Stimulated activated CD4-positive, alpha-beta T cell treated with anti-CD3 and anti-CD28 coated beads, TNF-alpha, amount 100 ng/mL, for 1 hour (primary cell): ENCODE results near the gene TAF11L2.
"Not testable (repeated sequence)": the region's sequence is repeated elsewhere in the genome, so short reads cannot be mapped to it uniquely, and the experiment has no call there.

ENCODE experiments used
- DNase-seq, 3 donors: peaks; one replicate each; pipeline ENCODE4 v3.0.0-alpha.2; 2020; ENCODE audit warnings: low read depth in 3 of 3, low spot score in 1 of 3

Gene TAF11L2

GRCh38 chr5:17497931-17498330 lies at the start of gene TAF11L2:
TAF11L2 (plus strand) TSS chr5:17498231.
- DNase-seq = not testable (repeated sequence)

- DNase-seq = no peak
Observed at GRCh38 chr5:17448877-17449276, 49.2 kb upstream of the TAF11L2 start.

- DNase-seq = no peak
Observed at GRCh38 chr5:17452936-17453335, 45.1 kb upstream of the TAF11L2 start.

- no peak for DNase-seq
Observed at GRCh38 chr5:17455942-17456341, 42.1 kb upstream of the TAF11L2 start.

- DNase-seq = no peak
Observed at GRCh38 chr5:17461793-17462192, 36.2 kb upstream of the TAF11L2 start.

GRCh38 chr5:17463653-17464052 lies 34.4 kb upstream of the TAF11L2 start:
- no peak for DNase-seq

GRCh38 chr5:17470064-17470463 lies 28.0 kb upstream of the TAF11L2 start:
- no peak for DNase-seq

GRCh38 chr5:17475064-17475463 lies 23.0 kb upstream of the TAF11L2 start:
- DNase-seq = not testable (repeated sequence)

GRCh38 chr5:17477043-17477442 lies 21.0 kb upstream of the TAF11L2 start:
- no peak for DNase-seq

- DNase-seq = no peak
Observed at GRCh38 chr5:17477573-17478265, 20.3 kb upstream of the TAF11L2 start.

GRCh38 chr5:17481378-17481777 lies 16.7 kb upstream of the TAF11L2 start:
- no peak for DNase-seq

- no peak for DNase-seq
Observed at GRCh38 chr5:17482790-17483189, 15.2 kb upstream of the TAF11L2 start.

GRCh38 chr5:17486464-17487173 lies 11.4 kb upstream of the TAF11L2 start:
- not testable (repeated sequence) for DNase-seq

- DNase-seq = no peak
Observed at GRCh38 chr5:17487174-17487512, 10.9 kb upstream of the TAF11L2 start.

GRCh38 chr5:17491257-17491656 lies 6.8 kb upstream of the TAF11L2 start:
- not testable (repeated sequence) for DNase-seq

GRCh38 chr5:17492770-17493169 lies 5.3 kb upstream of the TAF11L2 start:
- DNase-seq = no peak

GRCh38 chr5:17497446-17497845 lies 585 bp upstream of the TAF11L2 start:
- no peak for DNase-seq

GRCh38 chr5:17511775-17512325 lies 13.8 kb downstream of the TAF11L2 start:
- no peak for DNase-seq

GRCh38 chr5:17517526-17517925 lies 19.5 kb downstream of the TAF11L2 start:
- not testable (repeated sequence) for DNase-seq

GRCh38 chr5:17518067-17518466 lies 20.0 kb downstream of the TAF11L2 start, which contains the start of gene TAF11L3:
TAF11L3 (plus strand) TSS chr5:17518367.
- not testable (repeated sequence) for DNase-seq

- not testable (repeated sequence) for DNase-seq
Observed at GRCh38 chr5:17519508-17519907, 21.5 kb downstream of the TAF11L2 start.

GRCh38 chr5:17521501-17521900 lies 23.5 kb downstream of the TAF11L2 start, which contains the start of gene TAF11L4:
TAF11L4 (plus strand) TSS chr5:17521801.
- not testable (repeated sequence) for DNase-seq
